Liver (tissue), 9 donors: ENCODE measurements around the gene LRRFIP1. TPM values are rescaled to one million over a fixed set of nuclear protein-coding genes. Genes with fewer than 3 reads are reported as not detected.

Experiments used
- DNase-seq: peaks from one replicate; pipeline ENCODE4 v3.0.0-alpha.2; 2017; ENCODE audit warnings: low spot score
- H3K27ac ChIP-seq, 2 donors: one replicate each; pipeline ENCODE4 v1.7.0; 2013; ENCODE audit warnings: inconsistent platforms in 2 of 2, low read length in 2 of 2, control low read depth in 1 of 2, low read depth in 1 of 2, mild to moderate bottlenecking in 1 of 2
- H3K27me3 ChIP-seq, 4 donors: one replicate each; pipeline versions ENCODE4 v1.6.1 to v1.7.0; 2013; ENCODE audit warnings: low read length in 3 of 4, inconsistent platforms in 1 of 4, mild to moderate bottlenecking in 1 of 4, moderate library complexity in 1 of 4; ENCODE audit not compliant: control insufficient read depth in 4 of 4, insufficient read depth in 4 of 4
- H3K36me3 ChIP-seq, 4 donors: one replicate each; pipeline versions ENCODE4 v1.6.1 to v1.7.0; 2013; ENCODE audit warnings: low read length in 3 of 4, mild to moderate bottlenecking in 3 of 4, low read depth in 1 of 4, moderate library complexity in 1 of 4; ENCODE audit not compliant: control insufficient read depth in 4 of 4, insufficient read depth in 3 of 4
- H3K4me1 ChIP-seq, 4 donors: one replicate each; pipeline versions ENCODE4 v1.6.1 to v1.7.0; 2013; ENCODE audit warnings: low read length in 3 of 4, mild to moderate bottlenecking in 3 of 4, moderate library complexity in 1 of 4; ENCODE audit not compliant: control insufficient read depth in 4 of 4, insufficient read depth in 4 of 4
- H3K4me3 ChIP-seq, 3 donors: one replicate each; pipeline versions ENCODE4 v1.6.1 to v1.7.0; 2013; ENCODE audit warnings: low read length in 3 of 3, control low read depth in 1 of 3, low read depth in 1 of 3, mild to moderate bottlenecking in 1 of 3
- H3K9ac ChIP-seq, 2 donors: one replicate each; pipeline ENCODE4 v1.7.0; 2013; ENCODE audit warnings: low read length in 2 of 2, mild to moderate bottlenecking in 2 of 2, moderate library complexity in 2 of 2, control low read depth in 1 of 2, low read depth in 1 of 2
- H3K9me3 ChIP-seq, 4 donors: one replicate each; pipeline versions ENCODE4 v1.6.1 to v1.7.0; 2013; ENCODE audit warnings: low read length in 3 of 4; ENCODE audit not compliant: control insufficient read depth in 4 of 4
- FOXA1 ChIP-seq: IDR thresholded peaks from 2 replicates; pipeline ENCODE4 v1.6.1; 2016; ENCODE audit warnings: antibody characterized with exemption
- FOXA2 ChIP-seq: IDR thresholded peaks from 2 replicates; pipeline ENCODE4 v1.6.1; 2016; ENCODE audit warnings: antibody characterized with exemption
- GABPA ChIP-seq, 2 donors: IDR thresholded peaks in 1 of 2; conservative IDR thresholded peaks in 1 of 2; 2 replicates each; pipeline ENCODE4 v1.6.1; 2016; ENCODE audit warnings: antibody characterized with exemption in 2 of 2, mild to moderate bottlenecking in 1 of 2, moderate library complexity in 1 of 2
- HNF4A ChIP-seq, 2 donors: conservative IDR thresholded peaks; 2 replicates each; pipeline ENCODE4 v1.6.1; 2016; ENCODE audit warnings: antibody characterized with exemption in 2 of 2, mild to moderate bottlenecking in 2 of 2
- JUND ChIP-seq, 2 donors: IDR thresholded peaks; 2 replicates each; pipeline ENCODE4 v1.6.1; 2016; ENCODE audit warnings: antibody characterized with exemption in 2 of 2
- RAD21 ChIP-seq, 2 donors: IDR thresholded peaks; 2 replicates each; pipeline ENCODE4 v1.6.1; 2016; ENCODE audit warnings: antibody characterized with exemption in 2 of 2, mild to moderate bottlenecking in 2 of 2
- SP1 ChIP-seq: IDR thresholded peaks from 2 replicates; pipeline ENCODE4 v1.6.1; 2018; ENCODE audit warnings: antibody characterized with exemption, mild to moderate bottlenecking
- TAF1 ChIP-seq: conservative IDR thresholded peaks from 2 replicates; pipeline ENCODE4 v1.6.1; 2016; ENCODE audit warnings: antibody characterized with exemption, mild to moderate bottlenecking
- YY1 ChIP-seq: IDR thresholded peaks from 2 replicates; pipeline ENCODE4 v1.6.1; 2016; ENCODE audit warnings: antibody characterized with exemption, mild to moderate bottlenecking
- WGBS: extraction: QIAGEN DNeasy Blood & Tissue Kit; methylation state at CpG from one replicate; pipeline ENCODE4 v1.1.7; 2013; 5-methylcytosine and 5-hydroxymethylcytosine counted together
- polyA plus RNA-seq, 2 donors: library from polyadenylated mRNA; stranded (reverse) in 1 of 2; unstranded in 1 of 2; fragments of 200-250 nt in 1 of 2; fragments of >200 nt in 1 of 2; fragmentation: Nextera tagmentation in 1 of 2; extraction: Ambion mirVana in 1 of 2; gene quantifications; one replicate each; pipeline versions ENCODE4 v1.2.1 to v1.2.3, GENCODE V29; 2013 to 2015
- total RNA-seq, 2 donors: library from RNA; depleted of rRNA; stranded (reverse); fragments of >200 nt; gene quantifications; one replicate each; pipeline ENCODE4 v1.2.3, GENCODE V29; 2014
- TF ChIP-seq, protein P1 (sequence below): IDR thresholded peaks from 2 replicates; pipeline ENCODE4 v1.6.1; 2016; ENCODE audit warnings: antibody characterized with exemption
- TF ChIP-seq, protein P2 (sequence below): IDR thresholded peaks from 2 replicates; pipeline ENCODE4 v1.6.1; 2016; ENCODE audit warnings: antibody characterized with exemption
- TF ChIP-seq, protein P3 (sequence below): fragments of 150-350 bp; IDR thresholded peaks from 2 replicates; pipeline ENCODE4 v1.5.1; 2017; ENCODE audit warnings: improper control_type of control experiment, low read depth, low read length; ENCODE audit not compliant: missing input control
- TF ChIP-seq, protein P4 (sequence below): IDR thresholded peaks from 2 replicates; pipeline ENCODE4 v1.6.1; 2016; ENCODE audit warnings: antibody characterized with exemption
- TF ChIP-seq, protein P5 (sequence below): IDR thresholded peaks from 2 replicates; pipeline ENCODE4 v1.6.1; 2016; ENCODE audit warnings: antibody characterized with exemption, mild to moderate bottlenecking
- donor health status: healthy.
- donor health status: healthy.
- donor health status: healthy.
- donor health status: healthy.
- donor health status: healthy.

LRRFIP1 gene
- total and polyA plus RNA-seq, 4 donors, result 13.3 to 56.1 (median 39.1) TPM

DNA sequence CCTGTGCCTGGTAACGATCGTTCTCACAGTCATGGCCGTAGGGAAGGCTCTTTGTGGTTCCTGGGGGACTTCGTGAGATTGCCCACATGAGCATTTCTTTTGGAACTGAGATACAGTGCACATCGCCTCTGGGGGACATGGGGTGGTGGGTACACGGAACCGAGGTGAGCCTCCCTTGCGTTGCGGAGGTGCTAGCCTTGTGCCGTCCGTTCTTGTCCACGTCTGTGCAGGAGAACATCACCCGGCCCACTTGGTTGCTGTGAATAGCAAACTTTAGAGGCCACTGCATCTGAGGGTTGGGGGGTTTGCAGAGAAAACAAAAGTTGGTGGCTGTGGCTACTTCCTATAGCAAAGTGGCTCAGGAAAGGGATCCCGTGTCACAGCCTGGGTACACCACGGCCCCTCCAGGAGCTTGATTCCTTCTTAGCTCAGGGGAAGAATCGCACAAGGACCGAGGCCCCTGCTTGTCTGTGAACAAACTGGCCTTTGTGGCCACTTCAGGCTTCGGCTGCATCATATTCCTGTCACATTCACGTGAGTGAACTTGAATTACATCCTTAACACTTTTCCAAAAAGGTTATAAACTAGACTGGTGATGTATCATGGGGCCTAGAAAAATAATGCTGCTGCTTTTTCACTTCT, 72.6 kb downstream of the LRRFIP1 start:
- no peak overlapping the region for H3K4me3 ChIP-seq
- no peak for DNase-seq
- TF ChIP-seq RAD21 (IDR thresholded peaks at IDR 0.05) (no peak), SP1 (no peak), TAF1 (no peak), FOXA1 (no peak), YY1 (no peak), GABPA (IDR thresholded peaks at IDR 0.05 in 1 of 2, conservative IDR thresholded peaks at IDR 0.05 in 1 of 2) (no peak), JUND (IDR thresholded peaks at IDR 0.05) (no peak), HNF4A (conservative IDR thresholded peaks at IDR 0.05) (no peak)
- TF ChIP-seq, protein P1, sequence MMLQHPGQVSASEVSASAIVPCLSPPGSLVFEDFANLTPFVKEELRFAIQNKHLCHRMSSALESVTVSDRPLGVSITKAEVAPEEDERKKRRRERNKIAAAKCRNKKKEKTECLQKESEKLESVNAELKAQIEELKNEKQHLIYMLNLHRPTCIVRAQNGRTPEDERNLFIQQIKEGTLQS, result no peak
- TF ChIP-seq, protein P2, sequence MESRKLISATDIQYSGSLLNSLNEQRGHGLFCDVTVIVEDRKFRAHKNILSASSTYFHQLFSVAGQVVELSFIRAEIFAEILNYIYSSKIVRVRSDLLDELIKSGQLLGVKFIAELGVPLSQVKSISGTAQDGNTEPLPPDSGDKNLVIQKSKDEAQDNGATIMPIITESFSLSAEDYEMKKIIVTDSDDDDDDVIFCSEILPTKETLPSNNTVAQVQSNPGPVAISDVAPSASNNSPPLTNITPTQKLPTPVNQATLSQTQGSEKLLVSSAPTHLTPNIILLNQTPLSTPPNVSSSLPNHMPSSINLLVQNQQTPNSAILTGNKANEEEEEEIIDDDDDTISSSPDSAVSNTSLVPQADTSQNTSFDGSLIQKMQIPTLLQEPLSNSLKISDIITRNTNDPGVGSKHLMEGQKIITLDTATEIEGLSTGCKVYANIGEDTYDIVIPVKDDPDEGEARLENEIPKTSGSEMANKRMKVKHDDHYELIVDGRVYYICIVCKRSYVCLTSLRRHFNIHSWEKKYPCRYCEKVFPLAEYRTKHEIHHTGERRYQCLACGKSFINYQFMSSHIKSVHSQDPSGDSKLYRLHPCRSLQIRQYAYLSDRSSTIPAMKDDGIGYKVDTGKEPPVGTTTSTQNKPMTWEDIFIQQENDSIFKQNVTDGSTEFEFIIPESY, result no peak
- TF ChIP-seq, protein P3, sequence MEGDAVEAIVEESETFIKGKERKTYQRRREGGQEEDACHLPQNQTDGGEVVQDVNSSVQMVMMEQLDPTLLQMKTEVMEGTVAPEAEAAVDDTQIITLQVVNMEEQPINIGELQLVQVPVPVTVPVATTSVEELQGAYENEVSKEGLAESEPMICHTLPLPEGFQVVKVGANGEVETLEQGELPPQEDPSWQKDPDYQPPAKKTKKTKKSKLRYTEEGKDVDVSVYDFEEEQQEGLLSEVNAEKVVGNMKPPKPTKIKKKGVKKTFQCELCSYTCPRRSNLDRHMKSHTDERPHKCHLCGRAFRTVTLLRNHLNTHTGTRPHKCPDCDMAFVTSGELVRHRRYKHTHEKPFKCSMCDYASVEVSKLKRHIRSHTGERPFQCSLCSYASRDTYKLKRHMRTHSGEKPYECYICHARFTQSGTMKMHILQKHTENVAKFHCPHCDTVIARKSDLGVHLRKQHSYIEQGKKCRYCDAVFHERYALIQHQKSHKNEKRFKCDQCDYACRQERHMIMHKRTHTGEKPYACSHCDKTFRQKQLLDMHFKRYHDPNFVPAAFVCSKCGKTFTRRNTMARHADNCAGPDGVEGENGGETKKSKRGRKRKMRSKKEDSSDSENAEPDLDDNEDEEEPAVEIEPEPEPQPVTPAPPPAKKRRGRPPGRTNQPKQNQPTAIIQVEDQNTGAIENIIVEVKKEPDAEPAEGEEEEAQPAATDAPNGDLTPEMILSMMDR, result no peak
- TF ChIP-seq, protein P4, sequence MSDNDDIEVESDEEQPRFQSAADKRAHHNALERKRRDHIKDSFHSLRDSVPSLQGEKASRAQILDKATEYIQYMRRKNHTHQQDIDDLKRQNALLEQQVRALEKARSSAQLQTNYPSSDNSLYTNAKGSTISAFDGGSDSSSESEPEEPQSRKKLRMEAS, result no peak
- TF ChIP-seq, protein P5, sequence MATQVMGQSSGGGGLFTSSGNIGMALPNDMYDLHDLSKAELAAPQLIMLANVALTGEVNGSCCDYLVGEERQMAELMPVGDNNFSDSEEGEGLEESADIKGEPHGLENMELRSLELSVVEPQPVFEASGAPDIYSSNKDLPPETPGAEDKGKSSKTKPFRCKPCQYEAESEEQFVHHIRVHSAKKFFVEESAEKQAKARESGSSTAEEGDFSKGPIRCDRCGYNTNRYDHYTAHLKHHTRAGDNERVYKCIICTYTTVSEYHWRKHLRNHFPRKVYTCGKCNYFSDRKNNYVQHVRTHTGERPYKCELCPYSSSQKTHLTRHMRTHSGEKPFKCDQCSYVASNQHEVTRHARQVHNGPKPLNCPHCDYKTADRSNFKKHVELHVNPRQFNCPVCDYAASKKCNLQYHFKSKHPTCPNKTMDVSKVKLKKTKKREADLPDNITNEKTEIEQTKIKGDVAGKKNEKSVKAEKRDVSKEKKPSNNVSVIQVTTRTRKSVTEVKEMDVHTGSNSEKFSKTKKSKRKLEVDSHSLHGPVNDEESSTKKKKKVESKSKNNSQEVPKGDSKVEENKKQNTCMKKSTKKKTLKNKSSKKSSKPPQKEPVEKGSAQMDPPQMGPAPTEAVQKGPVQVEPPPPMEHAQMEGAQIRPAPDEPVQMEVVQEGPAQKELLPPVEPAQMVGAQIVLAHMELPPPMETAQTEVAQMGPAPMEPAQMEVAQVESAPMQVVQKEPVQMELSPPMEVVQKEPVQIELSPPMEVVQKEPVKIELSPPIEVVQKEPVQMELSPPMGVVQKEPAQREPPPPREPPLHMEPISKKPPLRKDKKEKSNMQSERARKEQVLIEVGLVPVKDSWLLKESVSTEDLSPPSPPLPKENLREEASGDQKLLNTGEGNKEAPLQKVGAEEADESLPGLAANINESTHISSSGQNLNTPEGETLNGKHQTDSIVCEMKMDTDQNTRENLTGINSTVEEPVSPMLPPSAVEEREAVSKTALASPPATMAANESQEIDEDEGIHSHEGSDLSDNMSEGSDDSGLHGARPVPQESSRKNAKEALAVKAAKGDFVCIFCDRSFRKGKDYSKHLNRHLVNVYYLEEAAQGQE, result no peak
- 88% methylated on average over 19 of the region's 19 CpGs for WGBS
- H3K9ac ChIP-seq, result peak overlapping the region in 1 of 2 donors; percentile 19
- H3K9me3 ChIP-seq, result no peaks in the 10 kb centered on the region
- H3K4me1 ChIP-seq, result peaks cover 3 to 47% (median 15%) of the 10 kb centered on the region in 4 donors
- no peaks in the 10 kb centered on the region for H3K27me3 ChIP-seq
- H3K27ac ChIP-seq, result peak overlapping the region; percentile 19 to 29
- H3K36me3 ChIP-seq, result no peaks in the 10 kb centered on the region

DNA sequence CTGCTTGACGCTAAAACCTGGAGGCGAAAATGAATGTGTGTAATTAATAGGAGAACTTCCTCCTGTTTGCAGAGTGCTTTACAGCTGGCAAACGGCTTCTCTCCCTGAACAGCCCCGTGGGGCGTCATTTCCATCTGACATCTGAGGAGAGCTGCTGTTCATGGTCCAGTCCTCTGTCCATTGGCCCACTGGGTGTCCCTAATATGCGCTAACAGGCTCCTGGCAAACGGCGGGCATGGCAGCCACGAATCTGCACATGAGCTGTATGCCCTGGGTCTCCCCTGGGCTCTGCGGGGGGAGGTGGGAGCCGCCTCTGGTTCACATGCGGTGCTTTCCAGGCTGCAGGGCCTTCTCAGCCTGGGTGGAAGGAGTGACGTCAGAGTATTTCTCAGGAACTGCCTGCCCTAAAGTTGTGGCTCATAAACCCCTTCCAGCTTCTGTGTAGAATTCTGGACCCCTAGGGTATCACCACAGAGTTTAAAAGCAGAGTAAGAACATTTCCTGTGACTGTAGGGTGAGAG, 73.2 kb downstream of the LRRFIP1 start:
- Histone ChIP-seq H3K36me3 (no peaks in the 10 kb centered on the region), H3K27me3 (no peaks in the 10 kb centered on the region), H3K9me3 (no peaks in the 10 kb centered on the region), H3K9ac (peak overlapping the region in 1 of 2 donors; percentile 19), H3K27ac (peak overlapping the region; percentile 19 to 29), H3K4me3 (no peak overlapping the region), H3K4me1 (peaks cover 3 to 47% (median 15%) of the 10 kb centered on the region in 4 donors)
- TF ChIP-seq FOXA2 (no peak), GABPA (IDR thresholded peaks at IDR 0.05 in 1 of 2, conservative IDR thresholded peaks at IDR 0.05 in 1 of 2) (no peak), SP1 (no peak)
- no peak for DNase-seq
- WGBS, result 75% methylated on average over 13 of the region's 13 CpGs
